SK-N-SH treated with all-trans-retinoic acid at 6 μM for 48 hours (cell line): ENCODE results near the gene H2AZ1.

ENCODE experiments used
- ARNTL ChIP-seq: fragments of 450-650 bp; formaldehyde crosslinking; IDR thresholded peaks from 2 replicates; pipeline ENCODE4 v1.5.0; 2020; ENCODE audit warnings: low read depth, mild to moderate bottlenecking, moderate library complexity, borderline replicate concordance
- BACH2 ChIP-seq: fragments of 250-450 bp; sonication (Bioruptor Pico); IDR thresholded peaks from 2 replicates; pipeline ENCODE4 v1.9.0; 2021; ENCODE audit warnings: mild to moderate bottlenecking, borderline replicate concordance
- ESRRG ChIP-seq: fragments of 250-450 bp; sonication (Bioruptor Pico); IDR thresholded peaks from 2 replicates; pipeline ENCODE4 v1.6.1; 2021; ENCODE audit warnings: mild to moderate bottlenecking
- PATZ1 ChIP-seq: fragments of 250-450 bp; sonication (Bioruptor Pico); IDR thresholded peaks from 2 replicates; pipeline ENCODE4 v1.8.0; 2020; ENCODE audit warnings: mild to moderate bottlenecking, moderate library complexity, borderline replicate concordance
- POU6F1 ChIP-seq: fragments of 250-450 bp; sonication (Bioruptor Pico); IDR thresholded peaks from 2 replicates; pipeline ENCODE4 v1.8.0; 2021; ENCODE audit warnings: low read depth, mild to moderate bottlenecking, moderate library complexity, borderline replicate concordance
- SNAI2 ChIP-seq: fragments of 250-450 bp; sonication (Bioruptor Pico); IDR thresholded peaks from 2 replicates; pipeline ENCODE4 v1.5.0; 2020; ENCODE audit warnings: mild to moderate bottlenecking, moderate library complexity
- ZFP3 ChIP-seq: fragments of 250-450 bp; sonication (Bioruptor Pico); IDR thresholded peaks from 2 replicates; pipeline ENCODE4 v1.5.0; 2020; ENCODE audit warnings: mild to moderate bottlenecking, moderate library complexity
- ZFP30 ChIP-seq: fragments of 450-650 bp; formaldehyde crosslinking; IDR thresholded peaks from 2 replicates; pipeline ENCODE4 v1.5.0; 2022; ENCODE audit warnings: mild to moderate bottlenecking, moderate library complexity
- ZNF70 ChIP-seq: fragments of 450-650 bp; formaldehyde crosslinking; IDR thresholded peaks from 2 replicates; pipeline ENCODE4 v1.5.0; 2020; ENCODE audit warnings: mild to moderate bottlenecking, moderate library complexity
- ZNF8 ChIP-seq: fragments of 450-650 bp; formaldehyde crosslinking; IDR thresholded peaks from 2 replicates; pipeline ENCODE4 v1.5.0; 2020; ENCODE audit warnings: mild to moderate bottlenecking, moderate library complexity

GRCh38 chr4:99987681-99988080 lies 37.6 kb upstream of the H2AZ1 start:
- TF ChIP-seq PATZ1 (CRISPR knock-in tag) (no peak), ZNF8 (no peak), POU6F1 (CRISPR knock-in tag) (no peak), ZFP3 (no peak), ZNF70 (CRISPR knock-in tag) (no peak), ARNTL (CRISPR knock-in tag) (no peak), SNAI2 (CRISPR knock-in tag) (no peak), ZFP30 (CRISPR knock-in tag) (no peak), ESRRG (no peak), BACH2 (CRISPR knock-in tag) (no peak)
